ENCODE data around the gene FBXO9.

The FBXO9 gene

GRCh38 chr6:53139841-53140413 is 74.7 kb downstream of the FBXO9 start:
- no peak for DNase-seq

GRCh38 chr6:53142810-53143209 is 77.6 kb downstream of the FBXO9 start:
- DNase-seq, result no peak

GRCh38 chr6:53143710-53144109 is 78.5 kb downstream of the FBXO9 start:
- DNase-seq, result no peak

- no peak for DNase-seq
Measured at GRCh38 chr6:53144802-53145201, 79.6 kb downstream of the FBXO9 start.

- DNase-seq, result no peak
Measured at GRCh38 chr6:53148684-53149083, 83.5 kb downstream of the FBXO9 start, which contains the start of gene GCM1. Gene GCM1 (minus strand): TSS chr6:53148841. CDS start chr6:53145632, 3,209 bp downstream.
